Right atrium auricular region (tissue), 2 donors: ENCODE measurements around the gene RGS9BP. TPM values are rescaled to one million over a fixed set of nuclear protein-coding genes. Genes with fewer than 3 reads are reported as not detected.
A peak's percentile ranks its signal among the peaks of the same experiment; 100 is the strongest.

Experiments used
- DNase-seq: peaks from one replicate; pipeline ENCODE4 v3.0.0-alpha.2; 2019; ENCODE audit warnings: low spot score
- H3K27ac ChIP-seq, 2 donors: fragments of 200-600 bp; sonication (generic); 1 replicate in 1 of 2; 2 replicates in 1 of 2; pipeline ENCODE4 v1.5.1; 2016 to 2019
- H3K27me3 ChIP-seq, 2 donors: fragments of 200-600 bp; sonication (generic); one replicate each; pipeline versions ENCODE4 v1.5.1 to v1.6.0; 2017 to 2019
- H3K36me3 ChIP-seq: fragments of 200-600 bp; sonication (generic); one replicate; pipeline ENCODE4 v1.5.1; 2016
- H3K4me1 ChIP-seq, 2 donors: fragments of 200-600 bp; sonication (generic); one replicate each; pipeline versions ENCODE4 v1.5.1 to v1.6.0; 2017 to 2019
- H3K4me3 ChIP-seq, 2 donors: fragments of 200-600 bp; sonication (generic); 1 replicate in 1 of 2; 2 replicates in 1 of 2; pipeline ENCODE4 v1.5.1; 2017 to 2019; ENCODE audit warnings: mild to moderate bottlenecking in 1 of 2, moderate library complexity in 1 of 2
- H3K9me3 ChIP-seq, 2 donors: fragments of 200-600 bp; sonication (generic); one replicate each; pipeline ENCODE4 v1.5.1; 2019
- total RNA-seq, 2 donors: library from RNA; depleted of rRNA; stranded (reverse); fragments of >200 nt; gene quantifications; one replicate each; pipeline ENCODE4 v1.1.0, GENCODE V29; 2016
- TF ChIP-seq, protein P1 (sequence below), 2 donors: fragments of 200-600 bp; sonication (generic); IDR thresholded peaks; one replicate each; pipeline ENCODE4 v1.5.1; 2019; ENCODE audit warnings: antibody characterized with exemption in 2 of 2

The RGS9BP gene
- total RNA-seq, 2 donors from 2014 or later = 2.5 to 15.3 TPM

DNA sequence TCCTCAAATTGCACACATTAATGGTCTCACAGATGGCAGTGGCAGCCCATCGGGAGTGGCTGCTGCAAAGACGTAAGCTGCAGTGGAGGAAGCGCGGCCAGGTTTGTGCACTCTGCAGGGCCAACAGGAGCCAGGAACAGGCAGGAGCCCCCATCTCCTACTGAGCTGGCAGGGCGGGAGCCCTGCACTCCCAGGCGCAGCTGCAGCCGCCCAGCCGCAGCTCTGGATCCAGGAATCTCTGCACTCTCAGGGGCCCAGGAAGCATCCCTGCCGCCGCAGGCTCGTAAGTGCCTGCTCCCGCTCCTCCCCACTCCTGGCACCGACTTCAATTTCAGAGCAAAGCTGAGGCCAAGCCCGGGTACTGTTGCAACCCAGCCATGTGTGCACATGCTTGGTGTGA is 38.2 kb upstream of the RGS9BP start:
- H3K36me3 ChIP-seq = peaks cover 64% of the 10 kb centered on the region

DNA sequence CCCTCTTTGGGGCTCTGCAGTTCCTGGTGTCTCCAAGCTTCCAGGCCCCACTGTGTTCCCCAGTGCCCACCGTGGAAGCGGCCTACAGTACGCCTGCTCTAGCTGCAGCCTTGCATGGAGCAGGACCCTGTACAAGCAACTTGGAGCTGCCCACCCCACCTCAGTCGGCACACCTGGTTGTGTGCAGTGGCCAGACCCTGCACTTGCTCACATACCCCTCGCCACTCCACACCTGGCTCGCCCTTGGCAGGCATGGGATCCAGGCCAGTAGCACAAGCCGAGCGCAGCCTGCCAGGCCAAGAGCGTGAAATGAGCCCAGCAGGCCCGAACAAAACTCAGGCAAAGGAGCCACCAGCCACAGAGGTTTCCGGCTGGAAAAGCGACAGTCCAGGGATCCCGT is 37.0 kb upstream of the RGS9BP start:
- no peak overlapping the region for H3K4me3 ChIP-seq
- DNase-seq = no peak
- TF ChIP-seq, protein P1, sequence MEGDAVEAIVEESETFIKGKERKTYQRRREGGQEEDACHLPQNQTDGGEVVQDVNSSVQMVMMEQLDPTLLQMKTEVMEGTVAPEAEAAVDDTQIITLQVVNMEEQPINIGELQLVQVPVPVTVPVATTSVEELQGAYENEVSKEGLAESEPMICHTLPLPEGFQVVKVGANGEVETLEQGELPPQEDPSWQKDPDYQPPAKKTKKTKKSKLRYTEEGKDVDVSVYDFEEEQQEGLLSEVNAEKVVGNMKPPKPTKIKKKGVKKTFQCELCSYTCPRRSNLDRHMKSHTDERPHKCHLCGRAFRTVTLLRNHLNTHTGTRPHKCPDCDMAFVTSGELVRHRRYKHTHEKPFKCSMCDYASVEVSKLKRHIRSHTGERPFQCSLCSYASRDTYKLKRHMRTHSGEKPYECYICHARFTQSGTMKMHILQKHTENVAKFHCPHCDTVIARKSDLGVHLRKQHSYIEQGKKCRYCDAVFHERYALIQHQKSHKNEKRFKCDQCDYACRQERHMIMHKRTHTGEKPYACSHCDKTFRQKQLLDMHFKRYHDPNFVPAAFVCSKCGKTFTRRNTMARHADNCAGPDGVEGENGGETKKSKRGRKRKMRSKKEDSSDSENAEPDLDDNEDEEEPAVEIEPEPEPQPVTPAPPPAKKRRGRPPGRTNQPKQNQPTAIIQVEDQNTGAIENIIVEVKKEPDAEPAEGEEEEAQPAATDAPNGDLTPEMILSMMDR (IDR thresholded peaks at IDR 0.05) = no peak
- H3K4me1 ChIP-seq = no peaks in the 10 kb centered on the region
- no peak overlapping the region for H3K27ac ChIP-seq
- H3K9me3 ChIP-seq = no peaks in the 10 kb centered on the region
- H3K27me3 ChIP-seq = no peaks in the 10 kb centered on the region
- H3K36me3 ChIP-seq = peaks cover 75% of the 10 kb centered on the region

More for the DNA sequence above, 38.2 kb upstream of the RGS9BP start:
- Histone ChIP-seq H3K27me3 (no peaks in the 10 kb centered on the region), H3K27ac (no peak overlapping the region), H3K4me1 (no peaks in the 10 kb centered on the region), H3K4me3 (no peak overlapping the region), H3K9me3 (no peaks in the 10 kb centered on the region)
- DNase-seq = no peak
- TF ChIP-seq, protein P1 (IDR thresholded peaks at IDR 0.05) = no peak

DNA sequence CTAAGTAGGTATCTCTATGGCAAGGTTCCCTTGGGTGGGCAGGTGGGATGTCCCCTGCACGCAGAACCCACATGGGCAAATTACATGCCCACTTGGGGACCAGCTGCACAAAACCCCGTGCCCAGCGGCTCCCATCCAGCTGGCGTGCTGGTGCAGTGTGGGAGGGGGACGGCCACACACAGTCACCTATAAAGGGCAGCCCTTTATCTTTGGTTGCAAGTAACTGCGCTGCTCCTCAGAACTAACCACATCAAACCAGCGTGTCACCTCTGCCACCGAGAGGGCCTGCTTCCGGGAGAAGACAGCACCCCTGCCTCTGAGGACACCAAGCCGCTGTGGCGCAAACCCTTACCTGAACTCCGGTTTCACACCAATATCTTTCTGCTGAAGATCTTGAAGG is 32.9 kb upstream of the RGS9BP start:
- peaks cover 83% of the 10 kb centered on the region for H3K36me3 ChIP-seq
- no peak overlapping the region for H3K4me3 ChIP-seq
- DNase-seq = no peak
- TF ChIP-seq, protein P1 (IDR thresholded peaks at IDR 0.05) = no peak
- H3K9me3 ChIP-seq = no peaks in the 10 kb centered on the region
- no peaks in the 10 kb centered on the region for H3K27me3 ChIP-seq
- H3K27ac ChIP-seq = no peak overlapping the region
- no peaks in the 10 kb centered on the region for H3K4me1 ChIP-seq

DNA sequence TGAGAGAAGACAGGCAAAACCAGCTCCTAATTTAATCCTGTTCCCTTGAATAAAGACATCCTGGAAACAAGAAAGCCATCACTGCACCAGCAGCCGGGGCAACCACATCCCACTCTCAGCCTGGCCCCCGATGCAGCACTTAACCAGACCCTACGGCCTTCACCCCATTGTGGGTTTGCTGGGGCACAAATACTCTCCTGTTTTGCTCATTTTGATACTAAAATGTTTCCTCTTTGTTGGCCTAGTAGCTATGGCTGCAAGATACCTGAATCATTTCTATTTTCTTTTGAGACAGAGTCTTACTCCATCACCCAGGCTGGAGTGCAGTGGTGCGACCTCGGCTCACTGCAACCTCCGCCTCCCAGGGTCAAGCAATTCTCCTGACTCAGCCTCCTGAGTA is 29.1 kb upstream of the RGS9BP start:
- TF ChIP-seq, protein P1 (IDR thresholded peaks at IDR 0.05) = no peak
- Histone ChIP-seq H3K4me3 (no peak overlapping the region), H3K27ac (no peak overlapping the region), H3K27me3 (no peaks in the 10 kb centered on the region), H3K36me3 (peaks cover 60% of the 10 kb centered on the region), H3K9me3 (no peaks in the 10 kb centered on the region), H3K4me1 (peaks cover 0 to 15% of the 10 kb centered on the region in 2 donors)
- DNase-seq = no peak

DNA sequence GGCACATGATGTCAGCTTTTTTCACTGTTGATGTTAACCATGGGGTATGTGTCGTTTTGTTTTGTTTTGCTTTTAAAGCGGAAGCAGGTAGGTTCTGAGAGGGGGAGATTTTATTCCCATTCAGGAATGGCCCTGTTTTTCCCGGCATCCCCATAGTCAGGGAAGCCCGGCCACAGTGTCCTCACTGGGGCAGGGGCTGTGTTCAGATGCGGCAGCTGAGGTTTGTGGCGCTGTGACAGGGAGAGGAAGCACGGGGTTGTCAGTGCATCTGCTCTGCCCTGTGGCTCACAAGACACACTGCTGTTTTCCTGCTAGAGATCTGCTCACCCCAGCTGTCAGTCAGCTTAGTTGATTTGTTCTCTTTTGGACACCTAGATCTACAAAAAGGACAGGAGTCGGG is 28.3 kb upstream of the RGS9BP start:
- no peak for DNase-seq
- H3K4me3 ChIP-seq = no peak overlapping the region
- no peak overlapping the region for H3K27ac ChIP-seq
- TF ChIP-seq, protein P1 (IDR thresholded peaks at IDR 0.05) = no peak
- H3K4me1 ChIP-seq = peaks cover 0 to 23% of the 10 kb centered on the region in 2 donors
- no peaks in the 10 kb centered on the region for H3K27me3 ChIP-seq
- no peaks in the 10 kb centered on the region for H3K9me3 ChIP-seq
- H3K36me3 ChIP-seq = peaks cover 52% of the 10 kb centered on the region

DNA sequence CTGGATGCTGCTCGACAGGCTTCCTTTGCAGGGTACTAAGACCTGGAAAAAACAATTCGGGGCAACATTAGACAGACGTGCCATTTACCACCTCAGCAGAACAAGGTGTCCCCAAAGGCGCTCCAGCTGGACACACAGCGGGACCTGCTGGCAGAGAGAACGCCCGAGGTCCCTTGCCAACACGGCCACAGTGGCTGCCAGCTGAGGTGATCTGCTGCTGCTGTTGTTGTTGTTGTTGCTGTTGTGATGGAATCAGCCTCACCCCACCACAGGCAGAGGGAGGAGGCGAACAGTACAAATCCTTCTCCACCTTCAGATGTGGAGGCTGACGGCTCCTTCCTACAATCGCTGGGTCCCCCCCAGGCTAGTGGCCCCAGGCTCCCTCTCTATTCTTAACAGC is 25.9 kb upstream of the RGS9BP start:
- TF ChIP-seq, protein P1 (IDR thresholded peaks at IDR 0.05) = no peak
- H3K9me3 ChIP-seq = no peaks in the 10 kb centered on the region
- no peaks in the 10 kb centered on the region for H3K27me3 ChIP-seq
- no peak overlapping the region for H3K4me3 ChIP-seq
- peak overlapping the region; percentile 54 to 87 for H3K27ac ChIP-seq
- H3K36me3 ChIP-seq = peaks cover 35% of the 10 kb centered on the region
- DNase-seq = no peak
- peaks cover 0 to 37% of the 10 kb centered on the region in 2 donors for H3K4me1 ChIP-seq
